Stromal cell of bone marrow (primary cell): Measurements from ENCODE around the gene PSME2.
A peak's percentile ranks its signal among the peaks of the same experiment; 100 is the strongest.

ENCODE experiments used
- DNase-seq: peaks from one replicate; pipeline ENCODE4 v3.0.0-alpha.2; 2012; ENCODE audit warnings: low read depth

Gene PSME2

GRCh38 chr14:24146453-24146977, at the start of gene PSME2:
PSME2 (minus strand) TSS chr14:24146610; CDS start chr14:24146581, 29 bp downstream.
- DNase-seq = peak; percentile 89

- peak; percentile 72 for DNase-seq
Observed at GRCh38 chr14:24195186-24196070, 49.0 kb upstream of the PSME2 start, which contains the start of gene TM9SF1. TM9SF1 (minus strand) TSS chr14:24195441; CDS start chr14:24195019, 422 bp downstream.

- no peak for DNase-seq
Observed at GRCh38 chr14:24194873-24195185, 48.4 kb upstream of the PSME2 start.

- no peak for DNase-seq
Observed at GRCh38 chr14:24194186-24194872, 47.9 kb upstream of the PSME2 start.

GRCh38 chr14:24192933-24193332, 46.5 kb upstream of the PSME2 start:
- no peak for DNase-seq

GRCh38 chr14:24190416-24190815, 44.0 kb upstream of the PSME2 start:
- DNase-seq = no peak

- no peak for DNase-seq
Observed at GRCh38 chr14:24189460-24189859, 43.0 kb upstream of the PSME2 start.

- no peak for DNase-seq
Observed at GRCh38 chr14:24189059-24189375, 42.6 kb upstream of the PSME2 start.

GRCh38 chr14:24188251-24189058, 42.0 kb upstream of the PSME2 start, which contains the start of gene IPO4:
IPO4 (minus strand) TSS chr14:24188816; CDS start chr14:24188787, 29 bp downstream.
- DNase-seq = peak; percentile 95

- DNase-seq = no peak
Observed at GRCh38 chr14:24187539-24187915, 41.1 kb upstream of the PSME2 start.

GRCh38 chr14:24186831-24187538, 40.6 kb upstream of the PSME2 start:
- DNase-seq = no peak

- no peak for DNase-seq
Observed at GRCh38 chr14:24185741-24186140, 39.3 kb upstream of the PSME2 start.

- no peak for DNase-seq
Observed at GRCh38 chr14:24185026-24185425, 38.6 kb upstream of the PSME2 start.

GRCh38 chr14:24184104-24184970, 37.9 kb upstream of the PSME2 start:
- no peak for DNase-seq

GRCh38 chr14:24183014-24183481, 36.6 kb upstream of the PSME2 start:
- DNase-seq = no peak

GRCh38 chr14:24182110-24182882, 35.9 kb upstream of the PSME2 start:
- no peak for DNase-seq

- no peak for DNase-seq
Observed at GRCh38 chr14:24181371-24182077, 35.1 kb upstream of the PSME2 start.

GRCh38 chr14:24179961-24180796, 33.8 kb upstream of the PSME2 start:
- peak; percentile 86 for DNase-seq
